DND-41 (cell line): ENCODE results near the gene SERPINB6.
"Not testable (repeated sequence)": the region's sequence is repeated elsewhere in the genome, so short reads cannot be mapped to it uniquely, and the experiment has no call there.

Source experiments
- ATAC-seq: fragments of 200-7000 bp; cut with Tn5 transposase; 3 replicates; pipeline ENCODE4 v1.9.1; 2021; ENCODE audit warnings: low read depth; ENCODE audit not compliant: insufficient read depth
- DNase-seq: peaks from one replicate; pipeline ENCODE4 v3.0.0-alpha.2; 2020
- H2AFZ ChIP-seq: 2 replicates; pipeline ENCODE4 v1.6.0; 2012; ENCODE audit warnings: low read depth, low read length
- H3K27ac ChIP-seq: 2 replicates; pipeline ENCODE4 v1.5.1; 2012; ENCODE audit warnings: low read length, inconsistent platforms
- H3K27me3 ChIP-seq: fragments of 200-600 bp; sonication (generic); 2 replicates; pipeline ENCODE4 v1.6.0; 2012; ENCODE audit warnings: low read length, mild to moderate bottlenecking, inconsistent platforms; ENCODE audit not compliant: insufficient read depth, poor library complexity
- H3K36me3 ChIP-seq: 2 replicates; pipeline ENCODE4 v1.5.1; 2012; ENCODE audit warnings: low read length, inconsistent platforms; ENCODE audit not compliant: insufficient read depth
- H3K4me1 ChIP-seq: 2 replicates; pipeline ENCODE4 v1.5.1; 2012; ENCODE audit warnings: mild to moderate bottlenecking, low read length; ENCODE audit not compliant: insufficient read depth
- H3K4me2 ChIP-seq: 2 replicates; pipeline ENCODE4 v1.6.0; 2012; ENCODE audit warnings: mild to moderate bottlenecking, moderate library complexity, low read length, inconsistent platforms; ENCODE audit not compliant: insufficient read depth
- H3K4me3 ChIP-seq, 2 experiments: fragments of 200-600 bp in 1 of 2; shearing (Covaris generic) in 1 of 2; 2 replicates each; pipeline ENCODE4 v1.5.1; 2012 to 2016; ENCODE audit warnings: inconsistent platforms in 2 of 2, low read length in 2 of 2, mild to moderate bottlenecking in 2 of 2, low read depth in 1 of 2, moderate library complexity in 1 of 2
- H3K79me2 ChIP-seq: 2 replicates; pipeline ENCODE4 v1.6.0; 2012; ENCODE audit warnings: low read length, inconsistent platforms; ENCODE audit not compliant: insufficient read depth
- H3K9ac ChIP-seq: 2 replicates; pipeline ENCODE4 v1.6.0; 2012; ENCODE audit warnings: low read depth, mild to moderate bottlenecking, inconsistent platforms, low read length, moderate library complexity
- H3K9me3 ChIP-seq: 2 replicates; pipeline ENCODE4 v1.5.1; 2012; ENCODE audit warnings: low read length, moderate library complexity, mild to moderate bottlenecking, inconsistent platforms; ENCODE audit not compliant: insufficient read depth, severe bottlenecking
- H4K20me1 ChIP-seq: 2 replicates; pipeline ENCODE4 v1.6.0; 2012; ENCODE audit warnings: low read length; ENCODE audit not compliant: insufficient read depth
- CTCF ChIP-seq: IDR thresholded peaks from 2 replicates; pipeline ENCODE4 v1.5.1; 2012; ENCODE audit warnings: borderline replicate concordance, low read length, moderate library complexity, mild to moderate bottlenecking; ENCODE audit not compliant: poor library complexity, severe bottlenecking; ENCODE audit errors: extremely low read depth
- EZH2 ChIP-seq: IDR thresholded peaks from 3 replicates; pipeline ENCODE4 v1.6.1; 2012; ENCODE audit warnings: borderline replicate concordance, low read depth, mild to moderate bottlenecking, moderate library complexity, low read length, inconsistent platforms; ENCODE audit not compliant: severe bottlenecking

The SERPINB6 gene

DNA sequence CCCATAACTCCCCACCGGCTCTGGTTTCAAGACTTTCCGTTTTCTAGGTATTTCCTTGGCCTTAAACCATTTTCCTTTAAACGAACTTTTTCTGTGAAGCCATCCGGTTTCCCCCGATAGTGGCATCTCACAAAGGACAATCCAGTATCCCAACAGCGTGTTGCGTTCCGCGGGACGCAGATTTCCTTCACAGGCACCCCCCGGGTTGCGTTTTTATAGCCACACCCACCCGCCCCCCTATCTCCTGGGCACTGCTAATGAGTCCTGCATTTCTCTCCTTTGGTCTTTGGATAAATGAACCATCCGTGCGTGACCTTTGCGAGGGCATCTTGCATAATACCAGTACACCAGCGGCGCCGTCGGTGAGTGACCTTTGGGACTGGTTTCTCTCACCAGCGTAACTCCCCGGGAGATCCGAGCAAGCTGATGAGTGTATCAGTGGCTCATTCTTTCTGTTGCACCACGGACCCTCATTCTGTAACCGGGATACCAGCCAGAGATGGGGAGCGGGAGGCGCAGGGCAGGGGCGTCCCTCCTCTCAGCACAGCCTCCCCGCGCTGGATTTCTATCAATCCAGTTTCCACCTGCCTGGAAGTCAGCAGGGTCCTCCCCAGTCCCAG, 27.7 kb upstream of the SERPINB6 start:
- peak overlapping the region; percentile 68 for H2AFZ ChIP-seq
- peaks cover 23% of the 10 kb centered on the region for H3K4me1 ChIP-seq
- H4K20me1 ChIP-seq, result no peaks in the 10 kb centered on the region
- H3K27ac ChIP-seq, result no peak overlapping the region
- H3K79me2 ChIP-seq, result no peaks in the 10 kb centered on the region; the same call in 1 of the 2 replicates
- DNase-seq, result peak; percentile 33
- H3K27me3 ChIP-seq, result no peaks in the 10 kb centered on the region
- H3K9ac ChIP-seq, result peak overlapping the region; percentile 52
- H3K4me3 ChIP-seq, result peak overlapping the region; percentile 26 to 95; a peak in 3 of 4 replicates
- H3K9me3 ChIP-seq, result no peaks in the 10 kb centered on the region
- H3K36me3 ChIP-seq, result peaks cover 2% of the 10 kb centered on the region; the same call in 1 of the 2 replicates
- H3K4me2 ChIP-seq, result peak overlapping the region; percentile 98
- TF ChIP-seq CTCF (no peak), EZH2 (peak; percentile 25)
- ATAC-seq, result peak; percentile 52

DNA sequence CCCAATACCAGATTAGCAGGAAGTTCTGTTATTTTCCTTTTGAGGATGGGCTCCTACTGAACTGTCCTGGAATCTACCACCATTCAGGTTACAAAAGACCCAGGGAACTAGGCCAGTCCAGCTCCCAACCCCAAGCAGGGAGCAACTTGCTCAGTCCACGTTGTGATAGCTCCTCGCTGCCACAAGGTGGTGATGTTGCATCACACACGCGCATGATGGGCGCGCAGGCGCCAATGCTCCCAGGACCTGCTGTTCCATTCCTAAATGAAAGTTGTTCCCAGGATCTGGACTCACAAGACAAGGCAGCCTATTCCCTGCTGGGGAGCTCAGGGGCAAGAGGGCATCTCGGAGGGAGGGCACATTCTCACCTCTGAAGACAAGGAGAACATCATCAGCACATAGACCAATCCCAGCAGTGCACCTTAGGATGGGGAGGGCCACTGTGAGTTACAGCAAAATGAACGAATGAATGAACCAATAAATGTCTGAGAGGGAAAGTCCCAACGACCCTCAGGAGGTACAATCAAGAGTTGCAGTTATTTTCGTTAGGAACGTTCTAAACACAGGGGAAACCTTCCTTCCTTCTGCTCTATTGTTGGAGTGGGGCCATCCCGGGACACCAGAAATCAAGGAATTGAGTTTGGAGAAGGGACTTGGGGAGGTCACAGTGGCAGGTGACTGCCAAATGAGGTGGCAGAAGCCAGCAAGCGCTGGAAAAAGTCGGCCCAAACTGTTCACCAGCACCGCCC, 27.1 kb upstream of the SERPINB6 start:
- DNase-seq, result peak; percentile 52
- H3K27ac ChIP-seq, H3K27me3 ChIP-seq, H4K20me1 ChIP-seq, H3K9me3 ChIP-seq, H3K79me2 ChIP-seq, H3K36me3 ChIP-seq: not testable (repeated sequence)
- Histone ChIP-seq H3K4me1 (peaks cover 23% of the 10 kb centered on the region), H3K9ac (peak overlapping the region; percentile 52), H2AFZ (peak overlapping the region; percentile 68), H3K4me2 (peak overlapping the region; percentile 98), H3K4me3 (peak overlapping the region; percentile 26 to 95; a peak in 3 of 4 replicates)
- peak; percentile 66 for ATAC-seq
- peak; percentile 59 for TF ChIP-seq CTCF

DNA sequence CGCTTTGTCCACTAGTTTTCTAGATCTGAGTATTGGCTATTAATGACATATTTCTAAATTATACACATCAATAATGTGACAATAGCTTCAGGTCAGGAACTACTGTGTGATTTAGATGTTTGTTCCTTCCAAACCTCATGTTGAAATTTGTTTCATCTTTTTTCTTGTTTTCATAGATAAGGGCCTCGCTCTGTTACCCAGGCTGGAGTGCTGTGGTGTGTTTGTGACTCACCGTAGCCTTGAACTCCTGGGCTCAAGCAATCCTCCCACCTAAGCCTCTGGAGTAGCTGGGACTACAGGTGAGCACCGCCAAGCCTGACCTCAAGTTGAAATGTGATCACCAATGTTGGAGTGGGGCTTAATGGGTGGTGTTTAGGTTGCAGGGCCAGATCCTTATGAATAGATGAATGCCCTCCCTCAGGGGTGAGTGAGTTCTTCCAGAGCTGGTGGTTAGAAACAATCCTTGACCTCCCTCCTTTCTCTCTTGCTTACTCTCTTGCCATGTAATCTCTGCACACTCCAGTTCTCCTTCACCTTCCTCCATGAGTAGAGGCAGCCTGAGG, 22.5 kb upstream of the SERPINB6 start:
- no peaks in the 10 kb centered on the region for H3K36me3 ChIP-seq
- H3K27me3 ChIP-seq, result peaks cover 4% of the 10 kb centered on the region
- H3K9me3 ChIP-seq, result no peaks in the 10 kb centered on the region
- ATAC-seq (no peak), DNase-seq (no peak)
- peaks cover 19% of the 10 kb centered on the region for H3K4me1 ChIP-seq
- no peak overlapping the region for H3K4me2 ChIP-seq
- H4K20me1 ChIP-seq, result no peaks in the 10 kb centered on the region
- H2AFZ ChIP-seq, result no peak overlapping the region
- H3K79me2 ChIP-seq, result no peaks in the 10 kb centered on the region
- no peak overlapping the region for H3K4me3 ChIP-seq
- TF ChIP-seq CTCF (no peak), EZH2 (no peak)
- no peak overlapping the region for H3K9ac ChIP-seq
- H3K27ac ChIP-seq, result no peak overlapping the region
